Tibial artery (tissue), 4 donors: Measurements from ENCODE around the gene NR2F1.
A peak's percentile ranks its signal among the peaks of the same experiment; 100 is the strongest.

ENCODE experiments used
- DNase-seq, 2 donors: peaks; one replicate each; pipeline ENCODE4 v3.0.0-alpha.2; 2019
- H3K27ac ChIP-seq, 2 donors: fragments of 200-600 bp; sonication (generic) in 1 of 2; 1 replicate in 1 of 2; 2 replicates in 1 of 2; pipeline ENCODE4 v1.5.1; 2018 to 2019; ENCODE audit warnings: mild to moderate bottlenecking in 1 of 2
- H3K27me3 ChIP-seq, 2 donors: fragments of 200-600 bp; sonication (generic) in 1 of 2; one replicate each; pipeline versions ENCODE4 v1.5.1 to v1.6.0; 2016 to 2019
- H3K36me3 ChIP-seq, 3 donors: fragments of 200-600 bp; sonication (generic) in 2 of 3; one replicate each; pipeline ENCODE4 v1.5.1; 2016 to 2019; ENCODE audit warnings: mild to moderate bottlenecking in 2 of 3
- H3K4me1 ChIP-seq, 4 donors: fragments of 200-600 bp; sonication (generic) in 2 of 4; 1 replicate in 3 of 4; 2 replicates in 1 of 4; pipeline ENCODE4 v1.5.1; 2016 to 2019
- H3K4me3 ChIP-seq, 2 donors: fragments of 200-600 bp; sonication (generic) in 1 of 2; 1 replicate in 1 of 2; 2 replicates in 1 of 2; pipeline ENCODE4 v1.5.1; 2018 to 2019; ENCODE audit warnings: mild to moderate bottlenecking in 2 of 2
- H3K9me3 ChIP-seq, 3 donors: fragments of 200-600 bp; sonication (generic) in 1 of 3; one replicate each; pipeline ENCODE4 v1.5.1; 2016 to 2019
- CTCF ChIP-seq, 2 experiments: fragments of 200-600 bp in 1 of 2; fragments of 450-650 bp in 1 of 2; IDR thresholded peaks; one replicate each; pipeline ENCODE4 v1.5.1; 2017 to 2019; ENCODE audit warnings: antibody characterized with exemption in 2 of 2, mild to moderate bottlenecking in 1 of 2, moderate library complexity in 1 of 2
- intact Hi-C: fragments of 100-400 bp; cut with DNase I; formaldehyde crosslinking; loops from one replicate; pipeline ENCODE4 v1.15.0; 2023; ENCODE audit warnings: low total_unique reads

Gene NR2F1

DNA sequence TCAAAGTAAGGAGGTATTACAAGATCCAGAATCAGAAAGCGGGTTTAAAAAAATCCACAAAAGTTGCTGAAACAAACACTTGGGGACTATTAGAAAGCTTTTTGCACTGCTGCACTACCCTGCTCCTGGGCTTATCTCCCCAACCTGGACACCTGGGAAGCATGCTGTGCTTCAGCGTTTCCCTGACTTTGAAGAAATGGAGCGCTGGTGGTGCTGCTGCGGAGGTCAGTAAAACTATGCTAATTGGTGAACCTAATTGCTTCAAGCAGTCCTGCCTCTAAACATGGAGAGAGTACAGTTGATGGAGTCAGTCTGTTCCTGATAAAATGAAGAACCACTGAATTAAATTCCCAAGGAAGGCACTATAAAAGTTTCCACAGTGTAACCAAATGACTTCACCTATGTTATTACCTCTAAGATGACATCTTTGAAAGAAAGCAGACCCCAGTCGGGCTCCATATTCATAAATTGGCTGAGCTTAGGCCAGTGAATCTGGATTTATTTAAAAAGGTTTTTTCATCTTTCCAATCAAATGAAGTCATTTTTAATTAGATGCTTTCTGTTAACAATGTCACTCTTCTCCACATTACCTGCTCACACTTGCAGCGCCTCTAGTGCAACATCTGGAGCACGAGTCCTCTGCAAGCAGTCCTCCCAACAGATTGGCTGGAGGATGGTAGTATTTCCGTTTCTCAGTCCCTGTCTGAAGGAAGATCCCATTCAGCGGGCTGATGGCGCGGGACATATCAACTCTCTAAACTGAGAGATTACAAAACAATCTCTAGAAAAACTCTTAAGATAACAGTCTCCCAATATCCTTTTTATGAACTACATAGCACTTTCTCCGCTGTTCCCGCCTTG is 13.5 kb upstream of the NR2F1 start:
- no peak overlapping the region for H3K4me3 ChIP-seq
- no peak overlapping the region for H3K27ac ChIP-seq
- H3K27me3 ChIP-seq = peaks cover 0 to 41% of the 10 kb centered on the region in 2 donors
- peaks cover 0 to 4% (median 0%) of the 10 kb centered on the region in 3 donors for H3K9me3 ChIP-seq
- H3K36me3 ChIP-seq = no peaks in the 10 kb centered on the region
- peaks cover 0 to 17% (median 7%) of the 10 kb centered on the region in 4 donors for H3K4me1 ChIP-seq
- DNase-seq = no peak
- no peak for TF ChIP-seq CTCF (IDR thresholded peaks at IDR 0.05)
- intact Hi-C loops = no loop called here

- Histone ChIP-seq H3K27me3 (peaks cover 0 to 41% of the 10 kb centered on the region in 2 donors), H3K9me3 (peaks cover 0 to 4% (median 0%) of the 10 kb centered on the region in 3 donors), H3K4me1 (peaks cover 0 to 17% (median 5%) of the 10 kb centered on the region in 4 donors), H3K27ac (no peak overlapping the region), H3K4me3 (peak overlapping the region in 1 of 2 donors; percentile 8), H3K36me3 (no peaks in the 10 kb centered on the region)
- intact Hi-C loops = no loop called here
- no peak for DNase-seq
- no peak for TF ChIP-seq CTCF (IDR thresholded peaks at IDR 0.05)
Observed at GRCh38 chr5:93570294-93571113, 12.5 kb upstream of the NR2F1 start.

- Histone ChIP-seq H3K4me1 (peaks cover 0 to 17% (median 5%) of the 10 kb centered on the region in 4 donors), H3K4me3 (no peak overlapping the region), H3K27ac (no peak overlapping the region), H3K27me3 (peaks cover 0 to 41% of the 10 kb centered on the region in 2 donors), H3K36me3 (no peaks in the 10 kb centered on the region), H3K9me3 (peaks cover 0 to 4% (median 0%) of the 10 kb centered on the region in 3 donors)
- no peak for DNase-seq
- no peak for TF ChIP-seq CTCF (IDR thresholded peaks at IDR 0.05)
- intact Hi-C loops = no loop called here
Observed at GRCh38 chr5:93571114-93571949, 11.7 kb upstream of the NR2F1 start.

- H3K4me1 ChIP-seq = peaks cover 0 to 17% (median 5%) of the 10 kb centered on the region in 4 donors
- H3K27ac ChIP-seq = no peak overlapping the region
- no peaks in the 10 kb centered on the region for H3K36me3 ChIP-seq
- no peak for TF ChIP-seq CTCF (IDR thresholded peaks at IDR 0.05)
- H3K27me3 ChIP-seq = peaks cover 0 to 41% of the 10 kb centered on the region in 2 donors
- H3K9me3 ChIP-seq = peaks cover 0 to 4% (median 0%) of the 10 kb centered on the region in 3 donors
- intact Hi-C loops = no loop called here
- no peak for DNase-seq
- H3K4me3 ChIP-seq = no peak overlapping the region
Observed at GRCh38 chr5:93572101-93572607, 10.9 kb upstream of the NR2F1 start.
